Uterus (tissue), 4 donors: ENCODE measurements around the gene TRAF3. TPM values are rescaled to one million over a fixed set of nuclear protein-coding genes. Genes with fewer than 3 reads are reported as not detected.

Experiments used
- DNase-seq, 2 donors: peaks; one replicate each; pipeline ENCODE4 v3.0.0-alpha.2; 2019 to 2020
- H3K27ac ChIP-seq, 2 donors: fragments of 200-600 bp; sonication (generic); 1 replicate in 1 of 2; 2 replicates in 1 of 2; pipeline ENCODE4 v1.5.1; 2016 to 2018
- H3K27me3 ChIP-seq, 2 donors: fragments of 200-600 bp; sonication (generic); one replicate each; pipeline ENCODE4 v1.5.1; 2018 to 2019; ENCODE audit warnings: control low read depth in 1 of 2
- H3K36me3 ChIP-seq, 2 donors: fragments of 200-600 bp; sonication (generic); one replicate each; pipeline ENCODE4 v1.5.1; 2019; ENCODE audit warnings: control low read depth in 1 of 2
- H3K4me1 ChIP-seq, 2 donors: fragments of 200-600 bp; sonication (generic); one replicate each; pipeline ENCODE4 v1.5.1; 2018 to 2019; ENCODE audit warnings: control low read depth in 1 of 2
- H3K4me3 ChIP-seq, 2 donors: fragments of 200-600 bp; sonication (generic); 1 replicate in 1 of 2; 2 replicates in 1 of 2; pipeline ENCODE4 v1.5.1; 2018 to 2019; ENCODE audit warnings: mild to moderate bottlenecking in 1 of 2
- H3K9me3 ChIP-seq, 2 donors: fragments of 200-600 bp; sonication (generic); one replicate each; pipeline ENCODE4 v1.5.1; 2019; ENCODE audit warnings: control low read depth in 1 of 2
- POLR2A ChIP-seq, 2 donors: fragments of 450-650 bp; IDR thresholded peaks; one replicate each; pipeline ENCODE4 v1.6.1; 2016; ENCODE audit warnings: antibody characterized with exemption in 2 of 2, mild to moderate bottlenecking in 1 of 2, moderate library complexity in 1 of 2
- intact Hi-C: fragments of 100-400 bp; cut with DNase I; formaldehyde crosslinking; loops from one replicate; pipeline ENCODE4 v1.15.1; 2023; ENCODE audit warnings: low total_unique reads
- total RNA-seq, 4 donors: library from RNA; depleted of rRNA in 3 of 4; stranded (reverse); fragments of >200 nt in 3 of 4; gene quantifications; one replicate each; pipeline versions ENCODE4 v1.1.0 to v1.2.4, GENCODE V29; 2014 to 2023
- TF ChIP-seq, protein P1 (sequence below), 4 experiments: fragments of 200-600 bp in 2 of 4; fragments of 450-650 bp in 2 of 4; sonication (generic) in 2 of 4; IDR thresholded peaks; one replicate each; pipeline ENCODE4 v1.5.1; 2016 to 2019; ENCODE audit warnings: antibody characterized with exemption in 4 of 4, mild to moderate bottlenecking in 2 of 4, moderate library complexity in 1 of 4
- donor health status: DM: yes; HTN: yes; CAD: no.

TRAF3 gene
- total RNA-seq, 4 donors from 2014 or later, result 7.4 to 33.1 (median 22.1) TPM

DNA sequence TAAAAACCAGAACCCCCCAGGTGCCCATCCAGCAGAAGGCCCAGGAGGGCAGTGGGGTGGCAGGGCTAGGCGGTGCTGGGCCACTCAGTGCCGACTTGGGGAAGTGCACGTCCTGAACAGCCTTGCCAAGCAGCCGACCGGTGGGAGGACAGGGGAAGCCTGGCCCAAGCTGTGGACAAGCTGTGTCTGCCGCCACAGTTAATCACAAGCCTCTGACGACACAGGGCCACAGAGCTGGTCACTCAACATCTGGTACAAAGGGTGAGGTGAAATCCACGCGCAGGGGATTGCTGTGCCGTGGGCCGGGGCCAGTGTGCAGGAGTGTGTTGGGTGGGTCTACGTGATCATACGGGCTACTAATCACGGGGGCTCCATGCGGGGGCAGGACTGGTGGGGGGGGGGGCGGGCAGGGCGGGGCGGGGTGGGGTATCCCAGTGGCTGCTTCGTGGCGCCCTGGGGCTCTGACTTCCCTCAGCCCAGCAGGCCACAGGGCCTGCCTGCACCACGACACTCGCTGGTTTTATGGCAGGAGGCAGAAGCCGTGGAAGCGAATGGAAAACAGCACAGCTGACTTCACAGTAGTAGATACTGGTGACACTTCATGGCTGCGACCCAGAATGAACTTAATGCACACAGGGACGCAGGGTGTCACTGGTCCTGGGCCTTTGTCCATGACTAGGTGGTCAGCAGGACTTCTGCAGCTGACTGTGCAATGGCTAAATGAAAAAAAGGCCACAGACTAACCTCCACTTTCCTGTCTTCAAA, 155.4 kb downstream of the TRAF3 start:
- peaks cover 9 to 30% of the 10 kb centered on the region in 2 donors for H3K27me3 ChIP-seq
- DNase-seq, result no peak
- H3K36me3 ChIP-seq, result no peaks in the 10 kb centered on the region

DNA sequence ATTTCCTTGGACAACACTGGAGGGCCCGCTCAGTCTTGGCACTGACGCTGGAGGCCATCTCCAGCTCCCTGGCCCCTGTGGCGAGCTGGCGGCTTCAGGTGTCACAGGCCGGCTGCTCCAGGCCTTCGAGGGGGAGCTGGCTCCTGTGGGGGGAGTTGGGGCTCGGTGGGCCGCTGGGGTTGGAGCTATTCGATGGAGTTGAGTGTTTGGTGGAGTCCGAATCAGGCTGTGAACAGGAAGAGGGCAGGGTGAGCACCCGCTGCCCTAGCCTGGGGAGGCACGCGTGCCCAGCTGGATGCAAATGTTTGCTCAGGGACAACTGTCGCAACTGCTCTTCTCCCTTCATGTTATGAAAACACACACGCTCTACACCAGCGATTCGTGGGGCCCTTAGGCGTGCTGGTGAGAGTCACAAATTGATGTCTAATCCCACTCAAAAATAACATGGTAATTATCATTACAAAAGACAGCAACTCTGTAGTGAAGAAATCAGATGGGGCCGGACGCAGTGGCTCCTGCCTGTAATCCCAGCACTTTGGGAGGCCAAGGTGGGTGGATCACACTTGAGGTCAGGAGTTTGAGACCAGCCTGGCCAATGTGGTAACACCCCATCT, 156.5 kb downstream of the TRAF3 start:
- H3K36me3 ChIP-seq, result no peaks in the 10 kb centered on the region
- no peak for DNase-seq
- no peak overlapping the region for H3K27ac ChIP-seq
- intact Hi-C loops, result no loop called here
- peaks cover 9 to 23% of the 10 kb centered on the region in 2 donors for H3K27me3 ChIP-seq
- H3K9me3 ChIP-seq, result no peaks in the 10 kb centered on the region
- TF ChIP-seq POLR2A (IDR thresholded peaks at IDR 0.05), result no peak
- TF ChIP-seq, protein P1, sequence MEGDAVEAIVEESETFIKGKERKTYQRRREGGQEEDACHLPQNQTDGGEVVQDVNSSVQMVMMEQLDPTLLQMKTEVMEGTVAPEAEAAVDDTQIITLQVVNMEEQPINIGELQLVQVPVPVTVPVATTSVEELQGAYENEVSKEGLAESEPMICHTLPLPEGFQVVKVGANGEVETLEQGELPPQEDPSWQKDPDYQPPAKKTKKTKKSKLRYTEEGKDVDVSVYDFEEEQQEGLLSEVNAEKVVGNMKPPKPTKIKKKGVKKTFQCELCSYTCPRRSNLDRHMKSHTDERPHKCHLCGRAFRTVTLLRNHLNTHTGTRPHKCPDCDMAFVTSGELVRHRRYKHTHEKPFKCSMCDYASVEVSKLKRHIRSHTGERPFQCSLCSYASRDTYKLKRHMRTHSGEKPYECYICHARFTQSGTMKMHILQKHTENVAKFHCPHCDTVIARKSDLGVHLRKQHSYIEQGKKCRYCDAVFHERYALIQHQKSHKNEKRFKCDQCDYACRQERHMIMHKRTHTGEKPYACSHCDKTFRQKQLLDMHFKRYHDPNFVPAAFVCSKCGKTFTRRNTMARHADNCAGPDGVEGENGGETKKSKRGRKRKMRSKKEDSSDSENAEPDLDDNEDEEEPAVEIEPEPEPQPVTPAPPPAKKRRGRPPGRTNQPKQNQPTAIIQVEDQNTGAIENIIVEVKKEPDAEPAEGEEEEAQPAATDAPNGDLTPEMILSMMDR (IDR thresholded peaks at IDR 0.05), result no peak
- H3K4me3 ChIP-seq, result no peak overlapping the region
- peaks cover 7 to 20% of the 10 kb centered on the region in 2 donors for H3K4me1 ChIP-seq

More for the DNA sequence above, 155.4 kb downstream of the TRAF3 start:
- no peak overlapping the region for H3K27ac ChIP-seq
- H3K4me1 ChIP-seq, result peaks cover 7 to 27% of the 10 kb centered on the region in 2 donors
- H3K4me3 ChIP-seq, result no peak overlapping the region
- H3K9me3 ChIP-seq, result no peaks in the 10 kb centered on the region
- TF ChIP-seq, protein P1 (IDR thresholded peaks at IDR 0.05), result no peak
- TF ChIP-seq POLR2A (IDR thresholded peaks at IDR 0.05), result no peak
- intact Hi-C loops, result no loop called here

DNA sequence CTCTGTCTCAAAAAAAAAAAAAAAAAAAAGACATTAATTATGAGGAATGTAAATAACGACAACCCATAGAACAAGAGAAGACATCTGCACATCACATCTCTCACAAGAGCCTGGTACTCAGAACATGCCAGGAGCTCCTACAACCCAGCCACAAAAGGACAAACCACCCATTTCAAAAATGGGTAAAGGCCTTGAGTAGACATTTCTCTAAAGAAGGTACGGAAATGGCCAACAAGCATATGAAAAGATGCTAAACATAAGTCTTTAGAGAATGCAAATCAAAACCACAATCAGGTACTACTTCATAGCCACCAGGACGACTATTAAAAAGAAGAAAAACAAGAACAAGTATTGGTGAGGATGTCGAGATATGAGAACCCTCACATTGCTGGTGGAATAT, 158.5 kb downstream of the TRAF3 start:
- no peaks in the 10 kb centered on the region for H3K9me3 ChIP-seq
- H3K27me3 ChIP-seq, result peaks cover 0 to 4% of the 10 kb centered on the region in 2 donors
- no peaks in the 10 kb centered on the region for H3K36me3 ChIP-seq
- no peak overlapping the region for H3K27ac ChIP-seq
- H3K4me3 ChIP-seq, result no peak overlapping the region
- no peak for TF ChIP-seq POLR2A (IDR thresholded peaks at IDR 0.05)
- TF ChIP-seq, protein P1 (IDR thresholded peaks at IDR 0.05), result no peak
- H3K4me1 ChIP-seq, result peaks cover 0 to under 1% of the 10 kb centered on the region in 2 donors
- no peak for DNase-seq
- intact Hi-C loops, result no loop called here

DNA sequence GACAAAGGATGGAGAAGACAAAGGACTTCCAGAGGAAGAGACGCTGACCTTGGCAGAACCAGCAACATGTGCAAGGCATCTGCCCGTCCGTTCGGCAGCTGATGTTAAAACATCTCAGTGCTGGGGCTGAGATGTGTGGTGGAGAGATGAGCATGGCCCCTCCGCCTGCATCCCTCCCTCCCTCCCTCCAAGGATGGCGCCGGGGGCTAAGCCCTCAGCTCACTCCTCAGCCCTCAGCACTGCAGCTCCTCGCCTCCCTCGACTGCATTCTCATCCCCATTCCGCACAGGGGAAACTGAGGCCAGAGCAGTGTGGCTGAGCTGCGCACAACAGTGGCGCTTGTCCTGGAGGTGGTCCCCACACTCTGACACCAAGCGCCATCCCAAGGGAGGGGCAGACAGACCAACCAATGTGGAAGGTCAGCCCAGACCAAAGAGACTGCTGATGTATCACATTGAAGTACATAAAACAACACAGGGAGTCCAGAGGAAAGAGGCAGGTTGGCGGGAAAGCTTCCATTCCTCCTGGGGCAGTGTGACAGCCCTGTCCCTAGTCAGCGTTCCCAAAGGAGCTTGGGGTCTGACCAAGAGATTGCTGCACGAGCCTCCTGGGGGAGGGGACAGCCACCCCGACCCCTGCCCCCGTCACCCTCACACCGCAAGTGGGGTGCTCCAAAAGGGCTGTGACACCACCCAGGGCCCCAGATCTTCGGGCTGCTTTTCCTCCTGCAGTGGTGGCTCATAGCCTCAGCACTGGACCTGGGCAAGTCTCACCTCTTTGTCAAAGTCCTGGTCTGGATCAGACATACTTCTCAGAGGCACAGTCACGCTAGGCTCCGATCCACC, 160.3 kb downstream of the TRAF3 start:
- no peaks in the 10 kb centered on the region for H3K27me3 ChIP-seq
- no peaks in the 10 kb centered on the region for H3K4me1 ChIP-seq
- DNase-seq, result no peak
- no peaks in the 10 kb centered on the region for H3K36me3 ChIP-seq
- TF ChIP-seq, protein P1 (IDR thresholded peaks at IDR 0.05), result no peak
- no peak for TF ChIP-seq POLR2A (IDR thresholded peaks at IDR 0.05)
- intact Hi-C loops, result no loop called here
- H3K4me3 ChIP-seq, result no peak overlapping the region
- no peak overlapping the region for H3K27ac ChIP-seq
- H3K9me3 ChIP-seq, result no peaks in the 10 kb centered on the region
